ENCODE results near the gene MGAT4D.

- TF ChIP-seq RARB (CRISPR knock-in tag; IDR thresholded peaks at IDR 0.05), result no peak
- no peak for TF ChIP-seq POU6F1 (CRISPR knock-in tag; IDR thresholded peaks at IDR 0.05; ENCODE audit: borderline replicate concordance, low read depth)
- no peak for TF ChIP-seq ZNF8 (CRISPR knock-in tag; IDR thresholded peaks at IDR 0.05)
- no peak for TF ChIP-seq ZFP30 (CRISPR knock-in tag; IDR thresholded peaks at IDR 0.05)
- TF ChIP-seq CSDC2 (CRISPR knock-in tag; IDR thresholded peaks at IDR 0.05), result no peak
- TF ChIP-seq TOX (CRISPR knock-in tag; IDR thresholded peaks at IDR 0.05; ENCODE audit: borderline replicate concordance), result no peak
- no peak for TF ChIP-seq SNAI2 (CRISPR knock-in tag; IDR thresholded peaks at IDR 0.05)
- no peak for TF ChIP-seq PPARA (CRISPR knock-in tag; IDR thresholded peaks at IDR 0.05; ENCODE audit: borderline replicate concordance)
- no peak for TF ChIP-seq ZFP3 (CRISPR knock-in tag; IDR thresholded peaks at IDR 0.05)
- no peak for TF ChIP-seq CSRNP3 (CRISPR knock-in tag; IDR thresholded peaks at IDR 0.05)
- no peak for TF ChIP-seq BACH2 (CRISPR knock-in tag; IDR thresholded peaks at IDR 0.05; ENCODE audit: borderline replicate concordance)
Measured at GRCh38 chr4:140472156-140472555, 25.9 kb downstream of the MGAT4D start.
